Measurements from ENCODE around the gene CIRBP.

Gene CIRBP

DNA sequence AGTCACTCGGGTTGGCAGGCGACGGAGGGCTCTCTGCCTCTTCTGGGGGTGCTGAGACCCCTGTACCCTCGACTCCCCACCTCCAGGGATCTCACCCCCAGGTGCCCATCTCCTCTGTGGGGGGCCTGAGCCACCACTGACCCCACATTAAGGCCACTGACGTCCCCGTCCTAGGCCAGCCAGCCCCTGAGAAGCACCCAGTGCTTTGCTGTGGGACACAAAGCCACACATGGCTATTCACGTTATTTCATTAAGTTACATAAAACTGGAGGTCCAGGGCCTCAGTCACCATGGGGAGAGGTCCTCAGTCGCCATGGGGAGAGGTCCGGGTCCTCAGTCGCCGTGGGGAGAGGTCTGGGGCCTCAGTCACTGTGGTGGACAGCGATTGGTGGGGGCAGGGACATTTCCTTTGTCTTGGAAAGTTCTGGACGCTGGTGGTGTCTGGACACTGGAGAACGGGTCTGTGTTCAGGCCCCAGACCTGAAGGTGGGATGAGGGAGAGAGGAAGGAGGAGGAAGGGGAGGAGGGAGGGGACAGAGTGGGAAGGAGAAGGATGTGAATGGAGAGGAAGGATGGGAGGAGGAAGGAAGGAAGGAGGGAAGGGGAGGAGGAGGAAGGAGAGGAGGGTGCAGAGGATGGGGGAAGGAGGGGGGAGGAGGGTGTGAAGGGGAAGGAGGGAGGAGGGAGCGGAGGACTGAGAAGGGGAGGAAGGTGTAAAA lies 12.6 kb downstream of the CIRBP start:
- FAIRE-seq, result no peak

DNA sequence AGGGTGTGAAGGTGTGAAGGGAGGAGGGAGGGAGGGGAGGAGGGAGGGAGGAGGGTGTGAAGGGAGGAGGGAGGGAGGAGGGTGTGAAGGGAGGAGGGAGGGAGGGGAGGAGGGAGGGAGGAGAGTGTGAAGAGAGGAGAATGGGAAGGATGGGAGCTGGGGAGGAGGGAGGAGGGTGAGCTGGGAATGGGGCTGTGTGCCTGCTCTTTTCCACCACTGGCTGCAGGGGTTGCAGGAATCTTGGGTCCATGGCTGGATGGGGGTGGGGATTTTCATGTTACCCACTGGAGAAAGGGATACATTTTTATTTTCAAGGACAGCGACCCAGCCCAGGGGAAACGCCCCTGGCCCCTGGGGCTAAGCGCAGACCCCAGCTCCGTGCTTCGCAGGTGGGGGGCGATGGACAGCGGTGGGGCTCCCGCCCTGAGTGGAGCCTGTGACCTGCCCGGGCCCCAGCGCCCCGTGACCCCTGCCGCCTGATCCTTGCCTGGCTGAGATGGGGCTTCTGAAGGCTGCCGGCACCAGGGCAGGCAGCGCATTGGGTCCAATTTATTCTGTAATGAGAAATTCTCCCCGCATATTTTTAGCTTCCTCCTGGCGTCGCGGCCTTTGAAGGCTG lies 13.6 kb downstream of the CIRBP start:
- FAIRE-seq, result no peak

DNA sequence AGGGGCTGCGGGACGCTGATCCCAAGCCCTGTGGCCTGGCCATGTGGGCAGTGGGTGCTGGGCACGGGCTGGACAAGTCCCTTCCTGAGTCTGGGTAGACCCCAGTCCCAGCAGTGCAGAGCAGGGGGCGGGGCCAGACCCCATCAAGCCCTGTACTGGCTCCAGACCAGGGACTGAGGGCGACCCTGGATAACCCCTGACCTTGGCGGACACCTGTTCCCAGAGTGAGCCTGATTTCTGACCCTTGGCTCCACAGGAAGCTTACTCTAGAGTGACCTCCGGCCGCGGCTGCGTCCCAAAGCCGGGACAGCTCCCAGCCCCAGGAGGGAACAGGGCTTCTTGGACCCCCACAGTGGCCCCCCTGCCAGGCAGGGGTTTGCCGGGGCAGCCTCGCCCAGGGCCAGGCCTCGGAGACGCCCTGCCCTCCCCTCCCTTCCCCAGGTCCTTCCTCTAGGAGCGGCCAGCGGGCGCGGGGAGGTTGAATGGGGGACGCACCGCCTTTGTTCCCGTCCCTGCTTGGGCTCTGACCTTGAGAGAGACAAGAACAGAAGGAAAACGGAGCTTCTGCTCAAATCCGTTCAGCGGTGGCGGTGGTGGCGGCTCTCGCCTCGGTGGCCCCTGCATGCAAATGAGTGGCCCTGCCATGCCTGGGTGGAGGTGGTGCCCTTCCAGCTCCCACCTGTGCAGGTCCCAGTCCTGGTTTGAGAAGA lies 14.2 kb downstream of the CIRBP start:
- FAIRE-seq, result no peak

DNA sequence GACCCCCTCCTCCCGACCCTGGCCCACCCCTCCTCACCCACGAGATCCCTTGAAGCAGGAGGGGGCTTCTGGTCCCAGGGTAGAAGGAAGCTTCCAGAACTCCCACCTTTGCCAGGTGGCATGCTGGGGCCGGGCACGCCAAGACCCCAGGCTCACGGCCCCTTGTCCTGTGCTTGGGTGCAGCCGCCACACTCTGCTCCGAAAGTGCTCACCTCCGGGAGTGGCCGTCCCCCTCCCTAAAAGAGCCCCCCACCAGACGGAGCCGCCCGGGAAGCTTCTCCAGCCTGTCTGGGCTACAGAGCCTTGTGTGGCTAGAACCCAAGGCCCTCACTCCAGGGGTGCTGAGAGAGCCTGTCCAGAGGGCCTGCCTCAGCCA lies 14.8 kb downstream of the CIRBP start:
- no peak for FAIRE-seq

DNA sequence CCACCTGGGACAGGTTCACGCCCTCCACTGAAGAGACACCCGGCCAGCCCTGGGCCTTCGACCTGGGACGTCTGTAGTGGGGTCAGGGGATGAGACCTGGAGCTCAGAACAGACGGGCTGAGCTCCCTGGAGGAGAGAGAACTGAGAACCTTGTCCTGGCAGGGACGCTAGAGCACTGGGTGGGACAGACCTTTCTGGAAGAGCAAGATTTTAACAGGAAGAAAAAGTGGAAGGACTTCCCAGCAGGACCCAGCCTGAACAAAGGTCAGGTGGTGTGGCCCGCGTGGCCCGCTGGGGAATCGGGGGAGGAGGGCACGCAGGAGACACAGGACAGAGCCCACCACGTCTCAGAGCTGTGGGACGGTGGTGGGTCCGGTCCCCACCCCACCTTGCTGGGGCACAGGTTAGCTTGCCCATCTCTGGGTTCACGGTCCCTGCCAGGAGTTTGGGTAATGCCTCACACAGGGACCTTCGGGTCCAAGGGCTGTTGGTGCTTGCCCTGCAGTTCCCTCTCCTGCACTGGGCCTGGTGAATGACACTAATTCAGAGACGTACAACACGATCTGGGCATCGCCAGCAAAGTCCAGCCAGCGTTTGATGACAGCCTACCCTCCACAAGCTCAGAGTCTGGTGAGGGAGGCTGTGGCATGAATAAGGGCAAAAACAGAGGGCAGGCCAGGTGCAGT lies 15.3 kb downstream of the CIRBP start:
- no peak for FAIRE-seq

DNA sequence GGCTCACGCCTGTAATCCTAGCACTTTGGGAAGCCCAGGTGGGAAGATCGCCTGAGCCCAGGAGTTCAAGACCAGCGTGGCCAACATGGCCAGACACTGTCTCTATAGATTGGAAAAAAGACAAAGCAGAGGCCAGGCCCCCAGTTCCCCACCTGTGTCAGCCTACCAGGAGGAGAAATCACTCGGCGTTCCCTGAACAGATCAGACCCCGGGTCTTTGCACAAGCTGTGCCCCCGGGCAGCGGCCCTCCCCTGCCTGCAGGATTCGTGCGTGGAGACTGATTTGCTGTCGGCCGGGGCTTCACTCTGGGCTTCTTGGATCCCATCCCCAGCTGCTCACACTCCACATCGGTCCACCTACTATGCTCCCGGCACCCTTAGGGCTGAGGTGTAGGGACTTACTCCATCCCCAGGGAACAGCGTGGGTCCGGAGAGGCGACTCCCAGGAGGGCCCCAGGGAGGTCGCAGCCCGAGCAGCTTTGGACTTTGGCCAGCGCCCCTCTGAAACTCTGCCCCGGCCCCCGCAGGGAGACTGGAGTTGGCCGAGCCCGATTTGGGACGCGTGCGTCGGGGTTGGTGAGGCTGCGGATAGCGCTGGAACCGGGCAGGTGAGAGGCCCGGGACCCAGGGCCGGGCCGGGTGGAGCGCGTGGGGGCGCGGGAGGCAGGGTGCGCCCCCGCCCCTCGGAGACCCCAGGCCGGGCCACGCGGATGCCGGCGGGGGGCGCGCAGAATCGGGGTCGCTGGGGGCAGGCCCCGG lies 16.0 kb downstream of the CIRBP start:
- no peak for FAIRE-seq

DNA sequence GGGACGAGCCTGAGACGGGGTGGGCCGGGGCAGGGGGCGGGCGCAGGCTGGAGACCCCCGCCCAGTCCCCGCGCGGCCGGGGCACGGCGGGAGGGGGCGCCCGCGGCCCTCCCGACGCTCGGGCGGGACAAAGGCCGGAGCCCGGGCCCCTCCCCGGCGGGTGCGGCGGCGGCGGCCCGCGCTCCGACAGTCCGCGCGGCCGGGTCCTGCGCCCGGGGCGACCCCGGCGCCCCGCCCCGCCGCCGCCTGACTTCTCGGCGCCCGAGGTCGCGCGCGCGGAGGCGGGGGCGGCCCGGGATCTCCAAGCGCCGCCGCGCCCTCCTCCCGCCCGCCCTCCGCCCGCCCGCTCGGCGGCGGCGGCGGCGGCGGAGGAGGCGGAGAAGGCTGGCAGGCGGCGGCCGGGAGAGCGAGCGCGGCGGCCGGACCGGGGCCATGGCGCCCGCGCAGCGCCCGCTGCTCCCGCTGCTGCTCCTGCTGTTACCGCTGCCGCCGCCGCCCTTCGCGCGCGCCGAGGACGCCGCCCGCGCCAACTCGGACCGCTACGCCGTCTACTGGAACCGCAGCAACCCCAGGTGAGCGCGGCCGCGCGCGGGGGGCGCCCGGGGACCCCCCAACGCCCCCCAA lies 16.7 kb downstream of the CIRBP start, which contains the start of gene EFNA2:
TSS of gene EFNA2 (plus strand) at position 137 of the 624 bp plus-strand sequence. CDS start at position 433, 296 bp downstream.
- FAIRE-seq, result no peak

DNA sequence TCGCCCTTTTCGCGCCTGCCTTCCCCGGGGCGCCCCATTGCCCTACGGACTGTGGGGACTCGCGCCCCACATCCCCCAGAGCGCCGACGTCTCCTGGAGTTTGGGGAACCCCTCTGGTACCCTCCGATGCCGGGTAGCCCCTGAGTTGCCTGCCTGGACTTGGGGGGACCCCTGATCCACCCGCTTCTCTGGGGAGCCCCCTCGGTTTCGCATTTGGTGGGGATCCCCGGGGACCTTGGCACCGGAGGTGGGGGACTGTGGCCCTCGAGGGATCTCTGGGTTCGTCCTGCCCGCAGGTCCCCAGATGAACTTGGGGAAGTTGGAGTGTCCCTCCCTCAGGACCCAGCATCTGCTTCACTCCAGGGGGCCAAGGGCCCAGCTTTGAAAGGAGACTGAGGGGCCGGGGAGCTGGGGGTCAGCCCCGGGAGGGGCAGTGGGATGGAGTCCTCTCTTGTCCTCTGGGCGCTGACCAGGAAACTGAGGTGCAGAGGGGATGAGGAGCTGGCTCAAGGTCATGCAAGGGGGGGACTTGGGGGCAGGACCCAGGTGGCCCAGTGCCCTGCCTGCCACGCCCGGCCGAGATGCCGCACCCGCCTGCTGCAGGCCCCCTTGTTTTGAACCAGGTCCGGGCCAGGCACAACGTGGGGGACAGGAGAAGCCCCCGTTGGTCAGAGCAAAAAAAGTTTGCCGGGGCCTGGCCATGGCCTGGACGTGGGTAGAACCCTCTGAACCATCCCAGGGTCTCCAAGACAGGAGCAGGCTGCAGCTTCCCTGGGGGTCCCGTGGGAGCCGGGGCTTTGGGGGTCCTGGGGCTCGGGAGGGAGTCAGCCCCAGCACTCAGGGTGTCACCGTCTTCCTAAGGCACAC lies 17.6 kb downstream of the CIRBP start:
- FAIRE-seq, result no peak

DNA sequence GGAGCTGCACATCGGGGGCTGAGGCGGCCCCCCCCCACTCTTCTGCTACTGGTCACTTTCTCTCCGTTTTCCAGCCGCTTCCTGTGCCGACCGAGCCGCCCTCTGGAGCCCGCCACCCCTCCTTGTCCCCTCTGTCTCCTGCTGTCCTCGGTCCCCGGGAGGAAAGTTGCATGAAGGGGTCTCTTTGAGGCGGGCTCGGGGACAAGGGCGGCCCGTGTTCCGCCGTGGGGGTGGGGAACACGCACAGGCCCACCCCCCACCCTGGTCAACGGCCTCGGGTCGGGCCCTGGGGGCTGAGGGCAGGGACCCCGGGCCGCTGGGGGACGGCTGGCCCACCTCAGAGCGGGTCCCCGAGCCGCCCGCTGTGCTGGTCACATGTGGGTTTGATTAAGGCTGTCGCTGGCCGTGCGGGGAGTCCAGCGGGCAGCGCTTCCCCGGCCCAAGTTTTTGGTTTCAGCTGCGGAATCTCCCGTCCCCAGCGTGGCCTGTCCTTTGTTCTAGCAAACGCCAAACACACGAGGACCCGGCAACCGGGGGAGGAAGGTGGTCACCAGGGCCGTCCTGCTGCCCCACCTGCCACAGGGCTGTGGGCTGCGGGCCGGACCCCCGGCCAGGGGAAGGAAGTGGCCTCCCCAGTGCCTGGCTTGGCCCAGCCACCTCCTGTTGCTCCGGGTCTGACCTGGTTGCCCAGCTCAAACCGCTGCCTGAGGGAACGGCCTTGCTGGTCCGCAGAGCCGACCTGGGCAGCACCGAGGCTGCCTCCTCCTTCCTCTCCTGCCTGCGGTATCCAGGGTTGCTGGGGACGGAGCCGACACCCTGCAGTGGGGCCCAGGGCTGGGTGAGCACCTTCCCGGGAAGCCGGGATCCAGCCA lies 18.5 kb downstream of the CIRBP start:
- no peak for FAIRE-seq

DNA sequence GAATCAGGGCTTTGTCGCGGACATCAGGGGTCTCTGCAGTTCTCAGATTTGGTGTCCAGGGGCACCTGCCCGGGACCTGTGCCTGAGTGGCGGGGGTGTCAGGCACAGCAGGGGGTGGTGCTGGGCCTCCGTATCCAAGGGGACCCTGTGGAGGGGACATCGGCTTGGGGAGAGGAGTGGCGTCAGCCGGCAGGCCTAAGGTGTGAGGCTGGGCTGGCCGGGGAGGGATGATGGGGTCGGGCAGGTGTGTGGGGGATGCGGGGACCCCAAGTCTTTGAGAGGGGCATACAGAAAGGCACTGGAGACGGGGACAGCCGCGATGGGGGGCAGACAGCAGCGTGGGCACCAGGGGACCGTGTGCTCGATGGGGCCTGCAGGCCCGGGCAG lies 19.1 kb downstream of the CIRBP start:
- no peak for FAIRE-seq

DNA sequence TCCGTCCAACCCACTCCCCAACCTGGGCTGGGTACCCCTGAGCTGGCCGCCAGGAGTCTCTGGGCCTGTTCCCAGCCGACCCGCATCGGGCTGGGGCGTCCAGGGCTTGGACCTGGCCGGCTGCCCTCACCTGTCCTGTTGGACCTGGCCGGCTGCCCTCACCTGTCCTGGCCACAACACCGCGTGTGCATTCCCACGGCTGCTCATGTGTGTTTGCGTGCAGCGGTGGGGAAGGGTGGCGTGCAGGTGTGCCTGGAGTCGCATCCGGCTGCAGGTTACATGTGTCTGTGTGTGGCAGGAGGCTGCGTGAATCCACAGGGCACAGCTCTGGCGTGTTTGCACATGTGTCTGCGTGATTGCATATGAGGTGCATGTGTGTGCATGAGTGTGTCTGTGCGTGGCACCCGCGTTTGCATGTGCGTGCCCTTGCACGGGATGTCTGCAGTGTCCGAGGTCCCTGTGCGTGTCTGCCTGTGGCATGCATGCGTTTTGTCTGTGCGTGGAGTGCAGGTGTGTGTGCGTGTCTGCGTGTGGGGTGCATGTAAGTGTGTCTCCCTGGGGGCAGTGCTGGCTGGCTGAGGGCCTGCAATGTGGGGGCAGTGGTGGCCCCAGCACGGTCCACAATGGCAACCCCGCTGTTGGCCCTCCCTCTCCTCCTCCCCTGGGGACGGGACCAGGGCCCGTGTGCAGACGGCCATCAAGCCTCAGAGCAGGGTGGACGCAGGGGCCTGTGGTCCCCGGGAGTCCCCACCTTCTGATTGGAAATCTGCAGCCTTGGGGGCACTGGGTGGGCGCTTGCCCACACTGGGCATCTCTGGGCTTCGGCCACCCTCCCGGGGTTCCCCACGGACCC lies 19.9 kb downstream of the CIRBP start:
- FAIRE-seq, result no peak

DNA sequence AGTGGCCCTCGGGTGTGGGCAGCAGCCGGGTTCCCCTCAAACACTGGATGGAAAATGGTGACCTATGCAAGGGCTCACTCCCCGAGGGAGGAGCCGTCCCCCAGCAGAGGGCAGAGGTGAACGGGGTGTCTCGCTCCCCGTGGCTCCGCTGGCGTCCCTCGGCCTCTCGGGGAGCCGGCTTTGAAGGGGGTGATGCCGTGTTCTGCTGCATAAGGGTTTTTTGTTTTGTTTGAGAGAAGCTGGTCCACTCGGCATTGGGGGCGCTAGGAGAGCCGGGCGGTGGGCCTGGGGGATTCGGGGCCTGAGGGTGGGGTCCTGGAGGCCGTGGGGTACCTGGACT lies 20.5 kb downstream of the CIRBP start:
- FAIRE-seq, result no peak

DNA sequence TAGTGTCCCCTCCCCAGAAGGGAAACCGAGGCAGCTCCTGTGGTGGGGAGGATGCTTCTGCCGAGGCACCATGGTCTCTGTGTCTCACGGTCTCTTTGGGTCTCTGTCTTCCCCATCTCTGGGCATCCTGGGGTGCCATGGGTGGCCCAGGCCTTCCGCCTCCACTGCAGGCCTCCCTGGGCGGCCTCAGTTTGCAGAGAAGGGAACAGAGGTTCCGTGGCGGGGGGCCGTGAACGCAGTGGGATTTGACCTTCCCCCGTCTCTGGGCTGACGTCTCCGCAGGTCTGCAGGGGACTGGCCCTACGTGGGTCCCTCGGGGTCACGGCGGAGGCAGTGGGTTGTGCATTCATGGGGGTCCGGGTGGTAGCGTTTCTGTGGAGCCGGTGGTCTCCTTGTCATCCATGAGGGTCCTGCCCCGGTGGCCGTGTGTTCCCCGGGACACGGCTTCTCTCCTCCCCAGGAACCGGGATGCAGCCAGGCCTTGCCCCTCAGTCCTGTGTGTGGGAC lies 21.1 kb downstream of the CIRBP start:
- no peak for FAIRE-seq

DNA sequence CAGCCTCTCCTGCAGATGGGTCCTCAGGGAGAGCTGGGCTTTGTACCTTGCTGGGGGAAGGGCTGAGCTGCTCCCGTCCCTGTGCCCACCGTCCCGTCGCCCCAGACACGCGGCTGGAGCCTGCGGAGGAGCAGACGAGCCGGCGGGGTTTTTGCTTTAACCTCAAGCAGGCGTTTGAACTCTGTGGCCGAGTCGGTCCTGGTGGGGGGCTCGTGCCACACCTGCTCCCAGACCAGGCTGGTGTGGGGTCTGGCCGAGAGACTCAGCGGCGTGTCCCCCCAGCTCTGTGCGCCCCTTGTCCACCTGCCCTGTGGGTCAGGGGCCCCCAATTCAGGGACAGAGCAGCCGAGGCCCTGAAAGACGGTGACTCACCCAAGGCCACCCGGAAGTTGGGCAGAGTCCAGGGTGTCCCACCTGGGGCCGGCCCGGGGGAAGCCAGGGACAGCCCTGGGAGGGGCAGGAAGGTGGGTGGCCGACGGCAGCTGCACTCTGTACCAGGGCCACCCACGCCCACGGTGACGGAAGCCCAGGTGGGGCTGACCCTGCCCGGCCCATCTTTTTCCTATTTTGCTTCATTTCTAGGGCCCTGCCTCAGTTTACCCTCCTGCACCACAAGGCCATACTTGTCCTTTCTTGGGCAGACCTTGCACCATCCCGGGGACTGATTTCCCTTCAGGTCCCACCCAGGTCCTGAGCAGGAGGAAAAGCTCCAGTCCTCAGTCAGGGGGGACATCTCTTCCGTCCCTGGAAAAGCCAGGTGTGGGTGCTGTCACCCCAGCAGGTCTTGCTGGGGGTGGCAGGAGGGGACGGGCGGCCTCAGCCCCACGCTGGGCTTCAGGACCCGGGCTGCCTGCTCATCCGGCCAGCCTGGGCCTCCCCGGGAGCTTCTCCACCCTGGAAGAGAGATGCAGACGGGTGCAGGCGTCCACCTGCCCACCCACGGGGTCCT lies 21.8 kb downstream of the CIRBP start:
- no peak for FAIRE-seq

DNA sequence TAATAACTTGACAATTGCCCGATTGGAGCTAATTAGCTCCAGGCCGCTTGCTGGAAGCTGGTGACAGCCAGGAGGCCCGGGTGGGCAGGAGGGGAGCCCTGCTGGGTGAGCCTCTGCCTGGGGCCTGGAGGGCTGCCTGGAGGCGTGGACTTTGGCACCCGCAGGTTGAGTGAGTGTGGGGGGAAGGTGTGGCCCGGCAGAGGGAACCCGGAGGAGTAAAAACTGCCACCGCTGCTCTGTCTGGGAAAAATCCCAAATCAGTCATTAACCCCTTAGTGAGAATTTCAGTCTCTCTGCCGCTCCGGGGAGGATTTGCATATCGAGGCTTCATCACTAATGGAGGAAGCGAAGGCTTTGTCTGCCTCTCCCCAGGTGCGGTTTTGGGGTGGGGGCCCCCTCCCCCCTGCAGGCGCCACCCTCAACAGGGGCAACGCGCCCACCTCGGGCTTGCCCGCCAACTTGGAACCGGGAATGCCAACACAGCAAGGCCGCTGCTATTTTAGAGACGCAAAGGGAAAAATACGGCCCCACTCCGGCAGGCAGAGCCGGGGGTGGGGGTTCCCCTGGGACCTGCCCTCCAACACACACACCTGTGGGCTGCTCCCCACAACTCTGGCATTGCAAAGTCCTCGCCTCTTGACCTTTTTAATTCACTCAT lies 22.8 kb downstream of the CIRBP start:
- FAIRE-seq, result no peak

DNA sequence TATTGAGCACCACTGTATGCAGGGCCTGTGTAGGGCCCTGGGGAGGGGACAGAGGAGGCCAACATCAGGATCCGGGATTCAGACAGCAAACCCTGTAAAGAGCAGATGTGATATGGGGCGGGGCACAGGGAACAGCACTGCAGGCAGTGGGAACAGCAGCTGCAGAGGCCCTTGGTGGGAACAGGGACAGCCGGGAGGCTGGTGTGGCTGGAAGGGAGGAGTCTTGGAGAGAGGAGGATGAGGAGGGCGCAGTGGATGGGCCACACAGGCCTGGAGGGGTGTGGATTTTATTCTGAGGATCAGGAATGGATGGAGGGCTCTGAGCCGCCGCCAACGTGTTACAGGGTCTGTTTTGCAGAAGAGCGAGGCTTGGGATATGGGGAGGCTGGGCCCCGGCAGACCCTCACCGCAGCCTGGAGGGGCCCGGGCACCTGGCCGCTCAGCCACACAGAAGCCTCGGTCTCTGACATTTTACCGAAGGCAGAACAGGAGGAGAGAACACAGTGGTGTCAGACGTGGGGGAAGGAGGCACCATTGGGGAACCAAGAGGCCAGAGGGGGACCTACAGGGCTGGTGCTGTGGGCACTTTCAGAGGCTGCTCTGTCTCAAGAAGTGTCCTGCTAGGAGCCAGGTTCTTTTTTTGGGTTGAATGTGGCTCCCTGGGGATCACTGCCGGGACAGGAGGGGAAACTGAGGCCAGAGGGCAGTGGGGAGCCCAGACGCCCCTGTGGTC lies 23.5 kb downstream of the CIRBP start:
- FAIRE-seq, result no peak
